Epithelial cell of prostate (primary cell): ENCODE data around the gene CARMIL1.

Source experiments
- DNase-seq: peaks from one replicate; pipeline ENCODE4 v3.0.0-alpha.2; 2011; ENCODE audit warnings: low read depth, low spot score
- H3K27ac ChIP-seq: fragments of 450-650 bp; 2 replicates; pipeline ENCODE4 v1.5.1; 2017; ENCODE audit warnings: mild to moderate bottlenecking

CARMIL1 gene

GRCh38 chr6:25330796-25331685 is 51.9 kb downstream of the CARMIL1 start:
- H3K27ac ChIP-seq, result no peak overlapping the region
- no peak for DNase-seq

- DNase-seq, result no peak
Observed at GRCh38 chr6:25332165-25332564, 53.0 kb downstream of the CARMIL1 start.

GRCh38 chr6:25332655-25333071 is 53.5 kb downstream of the CARMIL1 start:
- no peak for DNase-seq
- H3K27ac ChIP-seq, result no peak overlapping the region

More at GRCh38 chr6:25332165-25332564, 53.0 kb downstream of the CARMIL1 start:
- no peak overlapping the region for H3K27ac ChIP-seq

GRCh38 chr6:25333471-25333870 is 54.3 kb downstream of the CARMIL1 start:
- no peak for DNase-seq
- no peak overlapping the region for H3K27ac ChIP-seq

GRCh38 chr6:25334793-25335192 is 55.6 kb downstream of the CARMIL1 start:
- no peak overlapping the region for H3K27ac ChIP-seq

GRCh38 chr6:25336996-25337395 is 57.8 kb downstream of the CARMIL1 start:
- DNase-seq, result no peak
- no peak overlapping the region for H3K27ac ChIP-seq

More at GRCh38 chr6:25334793-25335192, 55.6 kb downstream of the CARMIL1 start:
- no peak for DNase-seq

- H3K27ac ChIP-seq, result no peak overlapping the region
- no peak for DNase-seq
Observed at GRCh38 chr6:25337431-25337830, 58.3 kb downstream of the CARMIL1 start.

GRCh38 chr6:25340431-25341202 is 61.4 kb downstream of the CARMIL1 start:
- no peak for DNase-seq
- no peak overlapping the region for H3K27ac ChIP-seq

- no peak overlapping the region for H3K27ac ChIP-seq
- no peak for DNase-seq
Observed at GRCh38 chr6:25341203-25341552, 62.0 kb downstream of the CARMIL1 start.

GRCh38 chr6:25341923-25342619 is 62.9 kb downstream of the CARMIL1 start:
- no peak for DNase-seq
- no peak overlapping the region for H3K27ac ChIP-seq

GRCh38 chr6:25342802-25343201 is 63.6 kb downstream of the CARMIL1 start:
- H3K27ac ChIP-seq, result no peak overlapping the region
- no peak for DNase-seq

- no peak for DNase-seq
- H3K27ac ChIP-seq, result no peak overlapping the region
Observed at GRCh38 chr6:25343984-25344383, 64.8 kb downstream of the CARMIL1 start.

- H3K27ac ChIP-seq, result no peak overlapping the region
- DNase-seq, result no peak
Observed at GRCh38 chr6:25344827-25345226, 65.7 kb downstream of the CARMIL1 start.

- H3K27ac ChIP-seq, result no peak overlapping the region
- DNase-seq, result no peak
Observed at GRCh38 chr6:25346064-25346463, 66.9 kb downstream of the CARMIL1 start.

- no peak for DNase-seq
- no peak overlapping the region for H3K27ac ChIP-seq
Observed at GRCh38 chr6:25350573-25350972, 71.4 kb downstream of the CARMIL1 start.

GRCh38 chr6:25351485-25351884 is 72.3 kb downstream of the CARMIL1 start:
- DNase-seq, result no peak
- H3K27ac ChIP-seq, result no peak overlapping the region

GRCh38 chr6:25352285-25352684 is 73.1 kb downstream of the CARMIL1 start:
- DNase-seq, result no peak
- no peak overlapping the region for H3K27ac ChIP-seq

- H3K27ac ChIP-seq, result no peak overlapping the region
- DNase-seq, result no peak
Observed at GRCh38 chr6:25354078-25354932, 75.1 kb downstream of the CARMIL1 start.

- peak overlapping the region; percentile 85 for H3K27ac ChIP-seq
- no peak for DNase-seq
Observed at GRCh38 chr6:25359191-25359861, 80.2 kb downstream of the CARMIL1 start.
